Testis (tissue), 2 donors: ENCODE data around the gene MAGI2.

Experiments used
- POLR2A ChIP-seq: fragments of 450-650 bp; IDR thresholded peaks from one replicate; pipeline ENCODE4 v1.6.1; 2017; ENCODE audit warnings: antibody characterized with exemption, mild to moderate bottlenecking, moderate library complexity
- TF ChIP-seq, protein P1 (sequence below), 3 experiments: fragments of 450-650 bp in 2 of 3; fragments of 200-600 bp in 1 of 3; sonication (generic) in 1 of 3; IDR thresholded peaks; one replicate each; pipeline ENCODE4 v1.5.1; 2016 to 2019; ENCODE audit warnings: antibody characterized with exemption in 3 of 3, mild to moderate bottlenecking in 2 of 3, moderate library complexity in 1 of 3

DNA sequence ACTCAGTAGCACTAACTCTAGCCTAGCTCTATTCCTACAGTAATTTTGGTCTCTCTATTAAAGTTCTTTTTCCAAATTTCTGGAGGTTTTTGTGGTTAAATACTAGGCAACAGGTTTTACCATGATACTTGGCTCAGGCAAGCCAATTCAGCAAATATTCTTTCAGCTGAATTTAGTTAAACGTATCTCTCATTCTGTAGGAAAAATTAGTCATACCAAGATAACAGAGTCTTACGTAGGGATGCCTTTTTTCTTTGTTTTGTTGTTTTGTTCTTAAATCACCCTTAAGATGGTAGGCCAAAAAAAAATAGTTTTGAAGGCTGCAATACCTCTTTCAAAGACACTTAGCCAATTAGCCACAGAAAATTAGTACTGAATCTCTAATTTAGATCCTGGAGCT lies 180.5 kb downstream of the MAGI2 start:
- no peak for TF ChIP-seq POLR2A
- TF ChIP-seq, protein P1, sequence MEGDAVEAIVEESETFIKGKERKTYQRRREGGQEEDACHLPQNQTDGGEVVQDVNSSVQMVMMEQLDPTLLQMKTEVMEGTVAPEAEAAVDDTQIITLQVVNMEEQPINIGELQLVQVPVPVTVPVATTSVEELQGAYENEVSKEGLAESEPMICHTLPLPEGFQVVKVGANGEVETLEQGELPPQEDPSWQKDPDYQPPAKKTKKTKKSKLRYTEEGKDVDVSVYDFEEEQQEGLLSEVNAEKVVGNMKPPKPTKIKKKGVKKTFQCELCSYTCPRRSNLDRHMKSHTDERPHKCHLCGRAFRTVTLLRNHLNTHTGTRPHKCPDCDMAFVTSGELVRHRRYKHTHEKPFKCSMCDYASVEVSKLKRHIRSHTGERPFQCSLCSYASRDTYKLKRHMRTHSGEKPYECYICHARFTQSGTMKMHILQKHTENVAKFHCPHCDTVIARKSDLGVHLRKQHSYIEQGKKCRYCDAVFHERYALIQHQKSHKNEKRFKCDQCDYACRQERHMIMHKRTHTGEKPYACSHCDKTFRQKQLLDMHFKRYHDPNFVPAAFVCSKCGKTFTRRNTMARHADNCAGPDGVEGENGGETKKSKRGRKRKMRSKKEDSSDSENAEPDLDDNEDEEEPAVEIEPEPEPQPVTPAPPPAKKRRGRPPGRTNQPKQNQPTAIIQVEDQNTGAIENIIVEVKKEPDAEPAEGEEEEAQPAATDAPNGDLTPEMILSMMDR (IDR thresholded peaks at IDR 0.05): no peak
